Hepatocyte (in vitro differentiated cells): ENCODE measurements around the gene STK11. TPM values are rescaled to one million over a fixed set of nuclear protein-coding genes. Genes with fewer than 3 reads are reported as not detected.

Experiments
- DNase-seq: peaks from one replicate; pipeline ENCODE4 v3.0.0-alpha.2; 2016; ENCODE audit warnings: low spot score
- H2AFZ ChIP-seq: fragments of 200-600 bp; sonication (generic); 2 replicates; pipeline ENCODE4 v1.6.0; 2016; ENCODE audit warnings: antibody characterized with exemption, mild to moderate bottlenecking
- H3K27ac ChIP-seq: fragments of 200-600 bp; sonication (generic); 2 replicates; pipeline ENCODE4 v1.5.1; 2016; ENCODE audit warnings: mild to moderate bottlenecking
- H3K27me3 ChIP-seq: fragments of 200-600 bp; sonication (generic); 2 replicates; pipeline ENCODE4 v1.6.1; 2016
- H3K36me3 ChIP-seq: fragments of 200-600 bp; sonication (generic); replicated peaks from 2 replicates; pipeline ENCODE4 v1.5.1; 2016; ENCODE audit warnings: low read depth; ENCODE audit not compliant: insufficient read depth
- H3K4me1 ChIP-seq: fragments of 200-600 bp; sonication (generic); 2 replicates; pipeline ENCODE4 v1.5.1; 2016; ENCODE audit warnings: mild to moderate bottlenecking, moderate library complexity; ENCODE audit not compliant: insufficient read depth
- H3K4me2 ChIP-seq: fragments of 200-600 bp; sonication (generic); 2 replicates; pipeline ENCODE4 v1.6.0; 2016
- H3K4me3 ChIP-seq: fragments of 200-600 bp; sonication (generic); 2 replicates; pipeline ENCODE4 v1.5.1; 2016; ENCODE audit warnings: mild to moderate bottlenecking
- H3K79me2 ChIP-seq: fragments of 200-600 bp; sonication (generic); 2 replicates; pipeline ENCODE4 v1.6.0; 2017; ENCODE audit warnings: mild to moderate bottlenecking
- H3K9me2 ChIP-seq: fragments of 200-600 bp; sonication (generic); replicated peaks from 2 replicates; pipeline ENCODE4 v1.6.0; 2017; ENCODE audit warnings: mild to moderate bottlenecking; ENCODE audit not compliant: insufficient read depth
- H3K9me3 ChIP-seq: fragments of 200-600 bp; sonication (generic); 2 replicates; pipeline ENCODE4 v1.5.1; 2016; ENCODE audit warnings: low read depth, mild to moderate bottlenecking
- H4K20me1 ChIP-seq: fragments of 200-600 bp; sonication (generic); 2 replicates; pipeline ENCODE4 v1.6.0; 2016; ENCODE audit warnings: mild to moderate bottlenecking; ENCODE audit not compliant: insufficient read depth, poor library complexity, severe bottlenecking
- CTCF ChIP-seq: fragments of 200-600 bp; sonication (generic); IDR thresholded peaks from 2 replicates; pipeline ENCODE4 v1.5.1; 2016; ENCODE audit warnings: antibody characterized with exemption, mild to moderate bottlenecking; ENCODE audit not compliant: poor library complexity
- EZH2 ChIP-seq: fragments of 200-600 bp; sonication (generic); IDR thresholded peaks from 2 replicates; pipeline ENCODE4 v1.6.1; 2016; ENCODE audit warnings: antibody characterized with exemption, mild to moderate bottlenecking, borderline replicate concordance
- EZH2phosphoT487 ChIP-seq: fragments of 200-600 bp; sonication (generic); IDR thresholded peaks from one replicate; pipeline ENCODE4 v1.6.1; 2018; ENCODE audit warnings: antibody characterized with exemption, mild to moderate bottlenecking, low read depth, moderate library complexity; ENCODE audit not compliant: unreplicated experiment, severe bottlenecking
- WGBS: methylation state at CpG from one replicate; pipeline ENCODE4 v1.1.6; 2016; ENCODE audit warnings: low lambda C conversion rate; ENCODE audit errors: missing lambda C conversion rate; 5-methylcytosine and 5-hydroxymethylcytosine counted together
- polyA plus RNA-seq: library from polyadenylated mRNA; unstranded; fragments of >200 nt; fragmentation: Nextera tagmentation; extraction: Ambion mirVana; gene quantifications from 2 replicates; pipeline ENCODE4 v1.2.1, GENCODE V29; 2016
- total RNA-seq: library from RNA; depleted of rRNA; stranded (reverse); fragments of >200 nt; gene quantifications from 2 replicates; pipeline ENCODE4 v1.2.3, GENCODE V29; 2014

Gene STK11
- total and polyA plus RNA-seq, 2 experiments from 2014 or later = 48.9 to 76.6 TPM

- TF ChIP-seq CTCF (no peak), EZH2 (no peak), EZH2phosphoT487 (no peak)
- Histone ChIP-seq H3K4me3 (no peak overlapping the region), H3K27ac (no peak overlapping the region), H3K27me3 (no peaks in the 10 kb centered on the region), H2AFZ (no peak overlapping the region), H3K79me2 (peaks cover 20% of the 10 kb centered on the region), H3K9me2 (no peaks in the 10 kb centered on the region), H3K4me1 (no peaks in the 10 kb centered on the region), H4K20me1 (peaks cover 8% of the 10 kb centered on the region), H3K4me2 (no peak overlapping the region), H3K36me3 (no peaks in the 10 kb centered on the region), H3K9me3 (no peaks in the 10 kb centered on the region)
- 93% methylated on average over 16 of the region's 16 CpGs for WGBS
- DNase-seq = no peak
Observed at GRCh38 chr19:1224847-1225246, 19.3 kb downstream of the STK11 start.

GRCh38 chr19:1225440-1226226 is 20.1 kb downstream of the STK11 start:
- no peak overlapping the region for H3K4me3 ChIP-seq
- H3K79me2 ChIP-seq = peaks cover 18% of the 10 kb centered on the region
- 96% methylated on average over 26 of the region's 29 CpGs for WGBS
- no peak overlapping the region for H2AFZ ChIP-seq
- DNase-seq = no peak
- H3K4me2 ChIP-seq = no peak overlapping the region
- H3K27me3 ChIP-seq = no peaks in the 10 kb centered on the region
- no peaks in the 10 kb centered on the region for H3K9me2 ChIP-seq
- peaks cover 8% of the 10 kb centered on the region for H4K20me1 ChIP-seq
- H3K36me3 ChIP-seq = no peaks in the 10 kb centered on the region
- H3K9me3 ChIP-seq = no peaks in the 10 kb centered on the region
- no peak overlapping the region for H3K27ac ChIP-seq
- H3K4me1 ChIP-seq = no peaks in the 10 kb centered on the region
- TF ChIP-seq CTCF = no peak
- no peak for TF ChIP-seq EZH2
- TF ChIP-seq EZH2phosphoT487 = no peak

- DNase-seq = no peak
- Histone ChIP-seq H2AFZ (no peak overlapping the region), H3K9me3 (no peaks in the 10 kb centered on the region), H3K4me2 (no peak overlapping the region), H3K4me3 (no peak overlapping the region), H3K79me2 (peaks cover 15% of the 10 kb centered on the region), H3K4me1 (no peaks in the 10 kb centered on the region), H3K27me3 (no peaks in the 10 kb centered on the region), H3K36me3 (no peaks in the 10 kb centered on the region), H4K20me1 (peaks cover 8% of the 10 kb centered on the region), H3K9me2 (no peaks in the 10 kb centered on the region), H3K27ac (no peak overlapping the region)
- WGBS = 93% methylated on average over 9 of the region's 11 CpGs
- TF ChIP-seq EZH2 (no peak), EZH2phosphoT487 (no peak), CTCF (no peak)
Observed at GRCh38 chr19:1226227-1226518, 20.6 kb downstream of the STK11 start.
